ENCODE data around the gene RNF123.
A peak's percentile ranks its signal among the peaks of the same experiment; 100 is the strongest.

RNF123 gene

GRCh38 chr3:49699281-49699979 lies 10.1 kb downstream of the RNF123 start:
- no peak for TF ChIP-seq CTCF (conservative IDR thresholded peaks at IDR 0.05; ENCODE audit: low read depth, low read length)
- H3K4me3 ChIP-seq (ENCODE audit: low read length), result no peak overlapping the region
- DNase-seq (ENCODE audit: low read depth), result no peak

GRCh38 chr3:49700014-49700413 lies 10.7 kb downstream of the RNF123 start:
- no peak overlapping the region for H3K4me3 ChIP-seq (ENCODE audit: low read length)
- DNase-seq (ENCODE audit: low read depth), result no peak
- TF ChIP-seq CTCF (conservative IDR thresholded peaks at IDR 0.05; ENCODE audit: low read depth, low read length), result no peak

- TF ChIP-seq CTCF (conservative IDR thresholded peaks at IDR 0.05; ENCODE audit: low read depth, low read length), result peak; percentile 17
- DNase-seq (ENCODE audit: low read depth), result no peak
- H3K4me3 ChIP-seq (ENCODE audit: low read length), result no peak overlapping the region
Observed at GRCh38 chr3:49700453-49701128, 11.2 kb downstream of the RNF123 start.

GRCh38 chr3:49701388-49702077 lies 12.2 kb downstream of the RNF123 start:
- no peak overlapping the region for H3K4me3 ChIP-seq (ENCODE audit: low read length)
- DNase-seq (ENCODE audit: low read depth), result no peak
- peak; percentile 66 for TF ChIP-seq CTCF (conservative IDR thresholded peaks at IDR 0.05; ENCODE audit: low read depth, low read length)

GRCh38 chr3:49702672-49703071 lies 13.3 kb downstream of the RNF123 start:
- TF ChIP-seq CTCF (conservative IDR thresholded peaks at IDR 0.05; ENCODE audit: low read depth, low read length), result no peak
- no peak for DNase-seq (ENCODE audit: low read depth)
- no peak overlapping the region for H3K4me3 ChIP-seq (ENCODE audit: low read length)

- no peak for DNase-seq (ENCODE audit: low read depth)
- no peak overlapping the region for H3K4me3 ChIP-seq (ENCODE audit: low read length)
- peak; percentile 91 for TF ChIP-seq CTCF (conservative IDR thresholded peaks at IDR 0.05; ENCODE audit: low read depth, low read length)
Observed at GRCh38 chr3:49703443-49703927, 14.1 kb downstream of the RNF123 start.
